GM10266 (cell line): ENCODE data around the gene DOCK8.

Experiments used
- DNase-seq: peaks from one replicate; pipeline ENCODE4 v3.0.0; 2012; ENCODE audit errors: extremely low spot score
- TF ChIP-seq, protein P1 (sequence below): IDR thresholded peaks from 2 replicates; pipeline ENCODE4 v1.5.1; 2012; ENCODE audit warnings: mild to moderate bottlenecking, low read depth; ENCODE audit not compliant: control insufficient read depth, insufficient read depth; ENCODE audit errors: missing control alignments

The DOCK8 gene

DNA sequence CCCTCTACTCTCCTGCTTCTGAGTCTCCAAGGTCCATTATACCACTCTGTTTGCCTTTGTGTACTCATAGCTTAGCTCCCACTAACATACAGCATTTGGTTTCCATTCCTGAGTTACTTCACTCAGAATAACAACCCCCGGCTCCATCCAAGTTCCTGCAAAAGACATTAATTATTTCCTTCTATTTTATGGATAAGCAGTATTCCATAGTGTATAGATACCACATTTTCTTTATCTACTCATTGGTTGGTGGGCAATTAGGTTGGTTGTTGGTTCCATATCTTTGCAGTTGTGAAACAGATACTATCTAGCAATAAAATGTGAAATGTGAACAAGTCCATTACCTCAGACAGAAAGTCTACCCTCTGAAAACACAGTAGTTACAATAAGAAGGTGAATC, 110.3 kb downstream of the DOCK8 start:
- TF ChIP-seq, protein P1, sequence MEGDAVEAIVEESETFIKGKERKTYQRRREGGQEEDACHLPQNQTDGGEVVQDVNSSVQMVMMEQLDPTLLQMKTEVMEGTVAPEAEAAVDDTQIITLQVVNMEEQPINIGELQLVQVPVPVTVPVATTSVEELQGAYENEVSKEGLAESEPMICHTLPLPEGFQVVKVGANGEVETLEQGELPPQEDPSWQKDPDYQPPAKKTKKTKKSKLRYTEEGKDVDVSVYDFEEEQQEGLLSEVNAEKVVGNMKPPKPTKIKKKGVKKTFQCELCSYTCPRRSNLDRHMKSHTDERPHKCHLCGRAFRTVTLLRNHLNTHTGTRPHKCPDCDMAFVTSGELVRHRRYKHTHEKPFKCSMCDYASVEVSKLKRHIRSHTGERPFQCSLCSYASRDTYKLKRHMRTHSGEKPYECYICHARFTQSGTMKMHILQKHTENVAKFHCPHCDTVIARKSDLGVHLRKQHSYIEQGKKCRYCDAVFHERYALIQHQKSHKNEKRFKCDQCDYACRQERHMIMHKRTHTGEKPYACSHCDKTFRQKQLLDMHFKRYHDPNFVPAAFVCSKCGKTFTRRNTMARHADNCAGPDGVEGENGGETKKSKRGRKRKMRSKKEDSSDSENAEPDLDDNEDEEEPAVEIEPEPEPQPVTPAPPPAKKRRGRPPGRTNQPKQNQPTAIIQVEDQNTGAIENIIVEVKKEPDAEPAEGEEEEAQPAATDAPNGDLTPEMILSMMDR: no peak
- DNase-seq: no peak

DNA sequence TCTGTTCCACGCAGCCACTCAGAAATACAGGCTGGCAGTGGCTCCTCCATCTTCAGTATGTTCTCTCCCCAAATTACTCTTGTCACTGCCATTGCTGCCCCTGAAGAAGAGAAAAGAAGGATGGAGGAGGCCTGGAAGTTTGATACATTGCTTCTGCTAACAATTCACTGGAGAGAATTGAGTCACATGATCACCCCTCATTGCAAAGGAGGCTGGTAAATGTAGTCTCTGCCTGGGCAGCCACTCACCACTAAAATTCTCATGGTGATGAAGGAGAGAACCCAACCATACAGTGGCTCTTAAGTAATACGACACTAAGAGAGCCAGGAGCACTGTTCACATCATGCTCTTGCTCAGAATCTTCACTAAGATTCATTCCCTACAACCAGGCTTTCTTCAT, 112.0 kb downstream of the DOCK8 start:
- TF ChIP-seq, protein P1: no peak
- no peak for DNase-seq

DNA sequence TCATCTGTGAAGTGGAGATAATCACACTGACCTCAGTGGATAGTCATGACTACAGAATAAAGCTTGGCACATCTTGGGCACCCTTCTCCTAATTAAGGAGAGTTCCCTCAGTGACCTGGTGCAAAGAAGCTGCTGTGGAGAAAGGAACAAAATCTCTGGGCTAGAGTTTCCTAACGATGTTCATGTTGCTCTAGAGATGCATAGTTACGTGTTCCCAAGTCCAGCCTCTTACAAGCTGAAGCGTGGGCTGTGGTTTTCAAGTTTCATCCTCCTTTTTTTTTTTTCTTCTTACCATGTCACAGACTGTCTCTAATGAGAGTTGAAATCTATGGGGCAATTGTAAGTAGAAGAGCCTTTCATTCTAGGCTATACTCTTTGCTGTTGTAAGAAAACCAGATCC, 113.8 kb downstream of the DOCK8 start:
- no peak for DNase-seq
- TF ChIP-seq, protein P1: no peak

DNA sequence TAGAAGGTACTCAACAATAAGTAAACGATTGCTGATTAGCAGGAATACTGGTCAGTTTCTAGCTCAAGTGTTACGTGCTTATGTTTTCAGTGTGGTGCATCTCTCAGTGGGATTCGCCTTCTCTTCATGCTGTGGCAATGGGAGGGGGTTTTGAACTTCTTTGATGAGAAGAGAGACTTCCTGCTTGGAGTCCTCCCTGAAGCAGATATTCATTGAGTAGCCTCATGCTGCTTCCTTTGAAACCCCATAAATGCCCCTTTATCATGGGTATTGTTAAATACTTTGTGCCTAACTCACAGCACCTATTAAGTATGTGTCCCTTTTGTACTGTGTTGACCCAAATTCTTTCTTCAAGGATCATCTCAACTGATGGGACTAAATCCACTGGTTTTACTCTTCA, 116.5 kb downstream of the DOCK8 start:
- TF ChIP-seq, protein P1: no peak
- DNase-seq: no peak

DNA sequence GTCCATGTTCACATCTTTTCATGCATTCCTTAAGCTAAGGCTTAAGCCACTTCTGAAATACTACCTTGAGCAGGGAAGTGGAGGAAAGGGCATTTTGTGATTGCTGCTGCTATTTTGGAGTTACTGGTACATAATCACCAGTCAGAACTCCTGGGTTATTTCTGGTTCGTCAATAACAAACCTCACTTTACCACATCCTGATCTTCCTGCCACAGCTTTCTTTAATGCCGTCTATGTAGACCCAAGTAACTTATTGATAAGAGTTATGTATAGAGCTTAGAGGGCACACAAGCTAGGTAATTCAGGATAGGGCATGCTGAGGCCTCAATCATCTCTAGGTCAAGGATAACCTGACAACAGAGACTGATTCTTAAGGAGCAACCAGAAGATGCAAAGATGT, 120.7 kb downstream of the DOCK8 start:
- TF ChIP-seq, protein P1: no peak
- no peak for DNase-seq

DNA sequence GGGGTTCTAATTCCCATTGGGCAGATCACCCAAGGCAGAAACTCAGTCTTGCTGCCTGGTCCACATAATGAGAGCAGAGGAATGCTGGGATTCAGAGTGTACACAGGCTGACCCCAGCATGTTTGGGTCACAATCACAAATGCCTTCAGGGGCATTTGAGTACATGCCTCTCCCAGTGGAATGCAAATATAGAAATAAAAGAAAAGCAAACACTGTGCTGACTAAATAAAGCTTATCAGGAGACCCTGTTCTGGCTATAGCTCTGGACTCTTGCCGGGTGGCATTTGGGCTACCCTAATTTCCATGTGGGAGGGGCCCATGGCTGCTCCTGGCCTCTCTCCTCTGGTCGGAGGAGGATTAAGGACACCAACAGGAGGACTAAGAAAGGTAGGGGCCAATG, 121.4 kb downstream of the DOCK8 start:
- TF ChIP-seq, protein P1: no peak
- no peak for DNase-seq

DNA sequence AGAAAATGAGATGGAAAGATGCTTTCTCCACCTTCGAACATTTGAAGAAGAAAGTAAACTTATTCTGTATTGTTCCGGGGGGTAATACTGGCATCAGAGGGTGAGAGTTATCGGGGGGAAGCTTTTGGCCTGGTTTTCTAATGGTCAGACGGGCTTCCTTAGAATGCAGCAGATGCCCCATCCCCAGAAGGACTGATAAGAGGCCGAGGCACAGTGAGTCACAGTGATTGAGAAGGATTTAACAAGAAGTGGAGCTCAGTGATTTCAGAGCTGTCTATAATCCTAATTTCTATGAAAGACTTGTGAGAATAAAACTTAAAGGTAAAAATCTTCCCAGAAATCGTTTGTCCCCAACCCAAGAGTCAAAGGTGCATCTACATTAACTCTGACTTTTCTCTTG, 123.9 kb downstream of the DOCK8 start:
- TF ChIP-seq, protein P1: no peak
- no peak for DNase-seq
